Gastrocnemius medialis (tissue), 4 donors: Measurements from ENCODE around the gene CDKN3.

Experiments
- POLR2A ChIP-seq, 2 donors: fragments of 450-650 bp; IDR thresholded peaks; one replicate each; pipeline ENCODE4 v1.6.1; 2017; ENCODE audit warnings: antibody characterized with exemption in 2 of 2, mild to moderate bottlenecking in 2 of 2, moderate library complexity in 2 of 2
- TF ChIP-seq, protein P1 (sequence below), 5 experiments: fragments of 450-650 bp in 3 of 5; fragments of 200-600 bp in 2 of 5; sonication (generic) in 2 of 5; IDR thresholded peaks in 4 of 5; conservative IDR thresholded peaks in 1 of 5; 1 replicate in 4 of 5; 2 replicates in 1 of 5; pipeline ENCODE4 v1.5.1; 2016 to 2019; ENCODE audit warnings: antibody characterized with exemption in 5 of 5, mild to moderate bottlenecking in 3 of 5, moderate library complexity in 3 of 5

DNA sequence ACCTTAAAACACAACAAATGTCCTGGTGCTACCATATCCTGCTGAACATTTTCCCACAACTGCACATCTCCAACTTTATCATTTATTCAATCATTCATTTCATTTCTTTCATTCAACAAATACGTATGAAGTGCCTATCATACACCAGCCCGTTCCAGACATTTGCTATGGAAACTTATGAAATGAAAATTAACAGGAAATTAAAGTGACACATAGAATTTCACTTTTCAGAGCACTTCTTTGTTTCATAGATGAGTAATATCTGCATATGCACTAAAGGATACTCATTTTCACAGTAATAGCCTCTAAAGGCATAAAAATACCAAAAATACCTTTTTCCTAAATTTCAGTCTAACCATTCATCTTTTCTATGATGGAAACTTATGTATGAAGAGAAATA is 31.7 kb downstream of the CDKN3 start:
- TF ChIP-seq, protein P1, sequence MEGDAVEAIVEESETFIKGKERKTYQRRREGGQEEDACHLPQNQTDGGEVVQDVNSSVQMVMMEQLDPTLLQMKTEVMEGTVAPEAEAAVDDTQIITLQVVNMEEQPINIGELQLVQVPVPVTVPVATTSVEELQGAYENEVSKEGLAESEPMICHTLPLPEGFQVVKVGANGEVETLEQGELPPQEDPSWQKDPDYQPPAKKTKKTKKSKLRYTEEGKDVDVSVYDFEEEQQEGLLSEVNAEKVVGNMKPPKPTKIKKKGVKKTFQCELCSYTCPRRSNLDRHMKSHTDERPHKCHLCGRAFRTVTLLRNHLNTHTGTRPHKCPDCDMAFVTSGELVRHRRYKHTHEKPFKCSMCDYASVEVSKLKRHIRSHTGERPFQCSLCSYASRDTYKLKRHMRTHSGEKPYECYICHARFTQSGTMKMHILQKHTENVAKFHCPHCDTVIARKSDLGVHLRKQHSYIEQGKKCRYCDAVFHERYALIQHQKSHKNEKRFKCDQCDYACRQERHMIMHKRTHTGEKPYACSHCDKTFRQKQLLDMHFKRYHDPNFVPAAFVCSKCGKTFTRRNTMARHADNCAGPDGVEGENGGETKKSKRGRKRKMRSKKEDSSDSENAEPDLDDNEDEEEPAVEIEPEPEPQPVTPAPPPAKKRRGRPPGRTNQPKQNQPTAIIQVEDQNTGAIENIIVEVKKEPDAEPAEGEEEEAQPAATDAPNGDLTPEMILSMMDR (IDR thresholded peaks at IDR 0.05 in 4 of 5, conservative IDR thresholded peaks at IDR 0.05 in 1 of 5) = no peak
- no peak for TF ChIP-seq POLR2A (IDR thresholded peaks at IDR 0.05)
